Measurements from ENCODE around the gene CCDC38.

Gene CCDC38

DNA sequence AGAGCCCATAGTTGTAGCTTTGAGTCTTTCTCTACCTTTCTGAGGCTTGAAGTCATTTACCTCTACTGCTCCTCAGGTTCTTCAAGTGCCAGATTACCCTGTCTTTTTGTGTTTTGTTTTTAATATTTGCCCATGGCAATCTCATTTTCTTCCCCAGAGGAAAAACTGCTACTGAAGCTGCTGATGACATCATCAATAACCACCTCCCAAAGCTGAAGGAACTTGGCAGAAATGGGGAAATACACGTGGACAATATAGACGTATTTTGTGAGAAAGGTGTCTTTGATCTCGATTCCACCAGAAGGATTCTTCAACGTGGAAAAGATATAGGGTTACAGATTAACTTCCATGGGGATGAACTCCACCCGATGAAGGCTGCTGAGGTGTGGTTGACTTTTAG, 17.8 kb upstream of the CCDC38 start:
- Histone ChIP-seq H3K9me3 (ENCODE audit: control insufficient read depth in 2 of 2, low read length in 2 of 2) (no peaks in the 10 kb centered on the region), H3K27me3 (ENCODE audit: control insufficient read depth in 1 of 2, insufficient read depth in 2 of 2, low read length in 2 of 2) (no peaks in the 10 kb centered on the region), H3K9ac (ENCODE audit: low read length in 2 of 2) (no peak overlapping the region), H3K4me1 (ENCODE audit: control insufficient read depth, insufficient read depth, low read length) (no peaks in the 10 kb centered on the region), H3K4me3 (ENCODE audit: low read length in 2 of 2) (no peak overlapping the region), H3K27ac (ENCODE audit: low read length) (no peak overlapping the region), H3K36me3 (ENCODE audit: control insufficient read depth in 2 of 2, insufficient read depth in 2 of 2, low read length in 2 of 2) (no peaks in the 10 kb centered on the region)

DNA sequence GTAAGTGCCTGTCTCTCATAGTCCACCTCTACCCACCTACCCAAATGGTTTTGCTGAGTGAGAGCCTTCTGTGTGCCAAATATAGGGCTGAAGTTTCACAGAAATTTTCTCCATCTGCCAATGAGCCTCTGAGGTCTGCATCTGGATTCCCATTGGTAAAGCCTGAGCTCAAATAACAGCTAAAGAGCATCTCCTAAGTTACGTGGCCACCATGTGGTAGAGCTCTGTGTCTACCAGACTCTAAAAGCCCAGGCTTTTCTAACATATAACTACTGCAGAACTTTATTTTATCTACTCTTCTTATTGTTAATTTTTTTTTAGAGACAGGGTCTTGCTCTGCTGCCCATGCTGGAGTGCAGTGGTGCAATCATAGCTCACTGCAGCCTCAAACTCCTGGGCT, 16.7 kb upstream of the CCDC38 start:
- H3K36me3 ChIP-seq (ENCODE audit: control insufficient read depth in 2 of 2, insufficient read depth in 2 of 2, low read length in 2 of 2): no peaks in the 10 kb centered on the region
- no peaks in the 10 kb centered on the region for H3K27me3 ChIP-seq (ENCODE audit: control insufficient read depth in 1 of 2, insufficient read depth in 2 of 2, low read length in 2 of 2)
- no peaks in the 10 kb centered on the region for H3K9me3 ChIP-seq (ENCODE audit: control insufficient read depth in 2 of 2, low read length in 2 of 2)

DNA sequence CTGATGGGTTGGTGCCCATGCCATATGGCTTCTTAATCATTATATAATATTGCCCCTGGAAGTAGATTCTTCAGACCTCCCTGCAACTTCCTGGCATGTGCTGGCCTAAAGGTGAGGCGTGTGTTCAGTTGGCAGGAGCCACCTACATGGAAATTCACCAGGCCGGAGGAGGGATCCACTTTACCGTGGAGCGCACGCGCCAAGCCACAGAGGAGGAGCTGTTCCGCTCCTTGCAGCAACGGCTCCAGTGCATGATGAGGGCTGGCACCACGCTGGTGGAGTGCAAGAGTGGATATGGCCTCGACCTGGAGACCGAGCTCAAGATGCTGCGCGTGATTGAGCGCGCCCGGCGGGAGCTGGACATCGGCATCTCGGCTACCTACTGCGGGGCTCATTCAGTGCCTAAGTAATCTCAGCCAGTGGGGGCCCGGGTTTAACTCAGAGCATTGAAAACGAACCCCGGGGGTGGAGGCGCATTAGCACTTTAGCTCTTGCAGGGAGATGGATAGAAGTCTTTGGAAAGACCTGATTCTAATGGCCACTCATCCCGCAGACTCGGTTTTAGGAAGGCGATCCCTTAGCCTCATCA, 14.2 kb upstream of the CCDC38 start:
- H3K4me3 ChIP-seq (ENCODE audit: low read length in 2 of 2): no peak overlapping the region
- H3K27me3 ChIP-seq (ENCODE audit: control insufficient read depth in 1 of 2, insufficient read depth in 2 of 2, low read length in 2 of 2): no peaks in the 10 kb centered on the region
- no peak overlapping the region for H3K27ac ChIP-seq (ENCODE audit: low read length)
- no peaks in the 10 kb centered on the region for H3K4me1 ChIP-seq (ENCODE audit: control insufficient read depth, insufficient read depth, low read length)
- no peaks in the 10 kb centered on the region for H3K36me3 ChIP-seq (ENCODE audit: control insufficient read depth in 2 of 2, insufficient read depth in 2 of 2, low read length in 2 of 2)
- no peaks in the 10 kb centered on the region for H3K9me3 ChIP-seq (ENCODE audit: control insufficient read depth in 2 of 2, low read length in 2 of 2)
- no peak overlapping the region for H3K9ac ChIP-seq (ENCODE audit: low read length in 2 of 2)

More for the DNA sequence above, 16.7 kb upstream of the CCDC38 start:
- no peak overlapping the region for H3K9ac ChIP-seq (ENCODE audit: low read length in 2 of 2)
- H3K4me1 ChIP-seq (ENCODE audit: control insufficient read depth, insufficient read depth, low read length): no peaks in the 10 kb centered on the region
- H3K4me3 ChIP-seq (ENCODE audit: low read length in 2 of 2): no peak overlapping the region
- H3K27ac ChIP-seq (ENCODE audit: low read length): no peak overlapping the region

DNA sequence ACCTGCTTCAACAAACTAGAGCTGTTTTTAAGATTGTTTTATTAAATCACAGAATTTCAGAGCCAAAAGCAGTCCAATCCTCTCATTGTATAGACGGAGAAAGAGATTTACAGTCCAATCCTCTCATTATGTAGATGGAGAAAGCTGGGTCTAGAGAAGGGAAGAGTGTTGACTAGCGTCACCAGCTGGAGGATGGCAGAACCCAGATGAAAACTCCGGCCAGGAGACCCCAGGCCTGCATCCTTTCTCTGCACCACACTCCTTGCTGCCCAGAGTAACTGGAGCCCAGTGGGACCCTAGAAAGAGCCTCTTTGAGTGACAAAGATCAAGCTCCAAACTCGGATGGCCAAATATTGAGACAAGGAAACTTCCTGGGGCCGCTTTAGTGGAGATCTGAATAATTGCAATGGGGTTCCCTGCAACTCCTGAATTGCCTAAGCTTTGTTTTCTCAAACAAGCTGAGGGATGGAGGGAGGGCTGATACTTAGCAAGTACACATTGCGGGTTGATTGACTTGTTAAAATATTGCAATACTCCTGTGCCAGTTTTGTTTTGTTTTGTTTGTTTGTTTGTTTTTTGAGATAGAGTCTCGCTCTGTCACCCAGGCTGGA, 13.2 kb upstream of the CCDC38 start:
- Histone ChIP-seq H3K4me1 (ENCODE audit: control insufficient read depth, insufficient read depth, low read length) (no peaks in the 10 kb centered on the region), H3K9me3 (ENCODE audit: control insufficient read depth in 2 of 2, low read length in 2 of 2) (no peaks in the 10 kb centered on the region), H3K27ac (ENCODE audit: low read length) (no peak overlapping the region), H3K36me3 (ENCODE audit: control insufficient read depth in 2 of 2, insufficient read depth in 2 of 2, low read length in 2 of 2) (no peaks in the 10 kb centered on the region), H3K4me3 (ENCODE audit: low read length in 2 of 2) (no peak overlapping the region), H3K9ac (ENCODE audit: low read length in 2 of 2) (no peak overlapping the region), H3K27me3 (ENCODE audit: control insufficient read depth in 1 of 2, insufficient read depth in 2 of 2, low read length in 2 of 2) (no peaks in the 10 kb centered on the region)

DNA sequence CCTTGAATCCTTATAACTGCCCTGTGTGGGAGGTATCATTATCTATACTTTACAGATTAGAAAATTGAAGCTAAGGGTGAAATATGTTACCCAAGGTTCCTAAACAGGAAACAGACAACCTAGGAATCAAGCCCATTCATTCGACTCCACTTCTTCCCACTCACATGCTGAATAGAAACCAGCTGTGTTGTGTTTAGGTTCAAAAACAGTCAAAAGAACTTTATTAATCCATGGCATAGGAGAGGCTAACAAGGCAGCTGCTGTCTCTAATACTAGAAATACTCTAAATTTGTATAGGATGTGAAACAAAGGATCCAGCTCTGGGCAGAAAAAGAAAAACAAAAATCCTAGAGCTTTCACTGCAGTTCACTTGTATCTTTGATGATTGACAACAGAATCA, 10.6 kb upstream of the CCDC38 start:
- no peak overlapping the region for H3K27ac ChIP-seq (ENCODE audit: low read length)
- no peaks in the 10 kb centered on the region for H3K4me1 ChIP-seq (ENCODE audit: control insufficient read depth, insufficient read depth, low read length)
- no peaks in the 10 kb centered on the region for H3K36me3 ChIP-seq (ENCODE audit: control insufficient read depth in 2 of 2, insufficient read depth in 2 of 2, low read length in 2 of 2)
- no peaks in the 10 kb centered on the region for H3K27me3 ChIP-seq (ENCODE audit: control insufficient read depth in 1 of 2, insufficient read depth in 2 of 2, low read length in 2 of 2)
- no peak overlapping the region for H3K4me3 ChIP-seq (ENCODE audit: low read length in 2 of 2)
- no peaks in the 10 kb centered on the region for H3K9me3 ChIP-seq (ENCODE audit: control insufficient read depth in 2 of 2, low read length in 2 of 2)
- H3K9ac ChIP-seq (ENCODE audit: low read length in 2 of 2): no peak overlapping the region

DNA sequence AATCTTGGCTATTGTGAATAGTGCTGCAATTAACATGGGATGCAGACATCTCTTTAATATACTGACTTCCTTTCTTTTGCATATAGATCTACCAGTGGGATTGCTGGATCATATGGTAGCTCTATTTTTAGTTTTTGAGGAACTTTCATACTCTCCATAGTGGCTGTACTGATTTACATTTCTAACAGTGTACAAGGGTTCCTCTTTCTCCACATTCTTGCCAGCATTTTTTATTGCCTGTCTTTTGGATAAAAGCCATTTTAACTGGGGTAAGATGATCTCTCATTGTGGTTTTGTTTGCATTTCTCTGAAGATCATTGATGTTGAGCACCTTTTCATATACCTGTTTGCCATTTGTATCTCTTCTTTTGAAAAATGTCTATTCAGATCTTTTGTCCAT, 9.1 kb upstream of the CCDC38 start:
- no peaks in the 10 kb centered on the region for H3K36me3 ChIP-seq (ENCODE audit: control insufficient read depth in 2 of 2, insufficient read depth in 2 of 2, low read length in 2 of 2)
- H3K9me3 ChIP-seq (ENCODE audit: control insufficient read depth in 2 of 2, low read length in 2 of 2): no peaks in the 10 kb centered on the region
- no peaks in the 10 kb centered on the region for H3K27me3 ChIP-seq (ENCODE audit: control insufficient read depth in 1 of 2, insufficient read depth in 2 of 2, low read length in 2 of 2)
- H3K9ac ChIP-seq (ENCODE audit: low read length in 2 of 2): no peak overlapping the region
- H3K4me1 ChIP-seq (ENCODE audit: control insufficient read depth, insufficient read depth, low read length): no peaks in the 10 kb centered on the region
- no peak overlapping the region for H3K4me3 ChIP-seq (ENCODE audit: low read length in 2 of 2)
- no peak overlapping the region for H3K27ac ChIP-seq (ENCODE audit: low read length)

DNA sequence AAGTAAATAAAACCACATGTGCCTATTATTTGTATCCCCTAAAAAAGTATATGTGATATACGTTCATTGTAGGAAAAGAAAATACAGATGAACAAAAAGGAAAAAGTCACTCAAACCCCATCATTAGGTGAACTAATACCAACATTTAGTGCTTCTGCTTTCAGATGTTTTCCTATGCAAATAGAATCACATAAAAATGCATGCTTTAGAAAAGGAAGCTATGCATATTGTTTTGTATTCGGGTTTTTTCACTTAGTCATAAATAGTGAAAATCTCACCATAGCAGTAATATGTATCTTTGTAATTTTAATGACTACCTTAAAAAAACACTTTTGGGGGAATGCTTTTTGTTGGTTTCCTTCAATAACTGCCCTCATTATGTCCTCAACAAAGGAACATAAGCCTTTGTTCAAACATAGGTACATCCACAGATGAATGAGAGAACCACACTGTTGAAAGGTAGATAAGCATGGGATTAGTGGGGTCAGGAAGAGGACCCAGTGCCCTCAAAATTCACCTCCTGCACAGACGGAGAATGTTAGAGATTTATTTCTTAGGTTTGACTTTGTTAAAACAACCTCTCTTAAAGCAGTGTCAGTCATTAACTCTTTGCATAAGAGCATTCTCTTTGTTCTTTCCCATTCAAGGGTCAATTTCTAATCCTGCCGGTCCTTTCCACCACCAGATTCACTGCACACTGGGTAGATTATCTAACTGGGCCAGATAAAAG, 7.2 kb upstream of the CCDC38 start:
- Histone ChIP-seq H3K9me3 (ENCODE audit: control insufficient read depth in 2 of 2, low read length in 2 of 2) (no peaks in the 10 kb centered on the region), H3K36me3 (ENCODE audit: control insufficient read depth in 2 of 2, insufficient read depth in 2 of 2, low read length in 2 of 2) (no peaks in the 10 kb centered on the region), H3K27ac (ENCODE audit: low read length) (no peak overlapping the region), H3K9ac (ENCODE audit: low read length in 2 of 2) (no peak overlapping the region), H3K4me1 (ENCODE audit: control insufficient read depth, insufficient read depth, low read length) (no peaks in the 10 kb centered on the region), H3K27me3 (ENCODE audit: control insufficient read depth in 1 of 2, insufficient read depth in 2 of 2, low read length in 2 of 2) (no peaks in the 10 kb centered on the region), H3K4me3 (ENCODE audit: low read length in 2 of 2) (no peak overlapping the region)

DNA sequence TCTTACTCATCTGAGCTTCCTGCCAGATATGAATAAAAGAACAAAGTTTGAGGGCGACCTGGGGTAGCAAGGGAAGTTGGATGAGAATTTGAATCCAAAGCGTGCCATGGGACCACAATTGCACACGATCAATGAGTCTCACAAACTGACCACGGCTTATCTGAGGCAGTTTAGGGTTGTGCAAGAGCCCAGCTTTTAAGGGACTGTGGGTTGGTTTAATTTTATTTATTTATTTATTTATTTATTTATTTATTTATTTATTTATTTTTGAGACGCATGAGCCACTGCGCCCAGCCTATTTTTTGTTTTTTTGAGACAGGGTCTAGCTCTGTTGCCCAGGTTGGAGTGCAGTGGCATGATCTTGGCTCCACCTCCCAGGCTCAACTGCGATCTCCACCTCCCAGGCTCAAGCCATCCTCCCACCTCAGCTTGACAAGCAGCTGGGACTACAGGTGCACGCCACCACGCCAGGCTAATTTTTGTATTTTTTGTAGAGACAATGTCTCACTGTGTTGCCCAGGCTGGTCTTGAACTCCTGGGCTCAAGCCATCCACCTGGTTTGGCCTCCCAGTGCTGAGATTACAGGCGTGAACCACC, 1.8 kb upstream of the CCDC38 start:
- H3K27me3 ChIP-seq (ENCODE audit: control insufficient read depth in 1 of 2, insufficient read depth in 2 of 2, low read length in 2 of 2): no peaks in the 10 kb centered on the region
- no peak overlapping the region for H3K27ac ChIP-seq (ENCODE audit: low read length)
- no peak overlapping the region for H3K9ac ChIP-seq (ENCODE audit: low read length in 2 of 2)
- H3K36me3 ChIP-seq (ENCODE audit: control insufficient read depth in 2 of 2, insufficient read depth in 2 of 2, low read length in 2 of 2): no peaks in the 10 kb centered on the region
- no peak overlapping the region for H3K4me3 ChIP-seq (ENCODE audit: low read length in 2 of 2)
- no peaks in the 10 kb centered on the region for H3K9me3 ChIP-seq (ENCODE audit: control insufficient read depth in 2 of 2, low read length in 2 of 2)
- H3K4me1 ChIP-seq (ENCODE audit: control insufficient read depth, insufficient read depth, low read length): peaks cover 6% of the 10 kb centered on the region

DNA sequence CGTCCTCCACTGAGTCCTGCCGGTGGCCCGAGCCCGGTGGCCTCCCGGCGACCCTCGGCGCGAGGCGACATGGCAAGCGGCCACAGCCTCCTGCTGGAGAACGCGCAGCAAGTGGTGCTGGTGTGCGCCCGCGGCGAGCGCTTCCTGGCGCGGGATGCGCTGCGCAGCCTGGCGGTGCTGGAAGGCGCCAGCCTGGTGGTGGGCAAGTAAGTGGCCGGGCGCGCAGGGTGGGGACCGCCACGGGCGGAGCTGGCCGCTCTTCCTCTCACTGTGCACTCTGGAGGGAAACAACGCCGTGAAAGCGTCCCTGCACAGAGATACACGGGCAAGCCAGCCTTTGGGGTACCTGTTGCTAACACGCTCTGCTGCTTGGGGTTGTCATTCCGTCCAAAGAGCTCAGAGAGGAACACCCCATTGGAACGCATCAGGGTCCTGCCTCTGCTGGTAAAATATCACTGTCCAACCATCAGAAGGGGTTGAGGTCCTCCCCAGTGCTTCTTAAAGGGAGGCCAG, 972 bp upstream of the CCDC38 start, which contains the start of gene AMDHD1:
Gene AMDHD1, plus strand, starts transcription at position 2 of the 513 bp plus-strand sequence. Its CDS starts 68 bp downstream, at position 70.
- H3K4me3 ChIP-seq (ENCODE audit: low read length in 2 of 2): peak within 1 kb of the TSS; percentile 85 to 95
- H3K27ac ChIP-seq (ENCODE audit: low read length): peak within 1 kb of the TSS; percentile 42
- peak within 1 kb of the TSS; percentile 78 to 79 for H3K9ac ChIP-seq (ENCODE audit: low read length in 2 of 2)
- H3K36me3 ChIP-seq (ENCODE audit: control insufficient read depth in 2 of 2, insufficient read depth in 2 of 2, low read length in 2 of 2): no peaks in the 10 kb centered on the region
- no peaks in the 10 kb centered on the region for H3K27me3 ChIP-seq (ENCODE audit: control insufficient read depth in 1 of 2, insufficient read depth in 2 of 2, low read length in 2 of 2)
- H3K4me1 ChIP-seq (ENCODE audit: control insufficient read depth, insufficient read depth, low read length): peaks cover 6% of the 10 kb centered on the region
- no peaks in the 10 kb centered on the region for H3K9me3 ChIP-seq (ENCODE audit: control insufficient read depth in 2 of 2, low read length in 2 of 2)

DNA sequence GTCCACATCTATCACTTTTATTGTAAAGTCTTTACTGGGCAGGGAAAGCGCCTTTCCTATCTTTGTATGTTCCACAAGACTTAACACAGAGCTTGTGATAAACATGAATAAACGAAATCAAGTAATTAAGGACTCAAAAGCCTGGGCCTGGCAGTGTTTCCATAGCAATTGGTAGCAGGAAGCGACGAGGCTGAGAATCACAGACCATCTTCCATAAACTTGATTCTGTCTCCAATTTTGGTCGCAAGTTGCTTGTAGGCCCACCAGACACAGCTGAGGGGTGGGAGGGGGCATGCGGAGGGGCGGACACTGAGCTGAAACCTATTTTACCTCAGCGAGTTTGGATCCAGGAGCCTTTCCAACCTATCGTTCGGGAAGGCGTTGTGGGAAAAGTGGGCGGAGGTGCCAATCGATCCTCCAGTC, 302 bp downstream of the CCDC38 start:
- Histone ChIP-seq H3K9ac (ENCODE audit: low read length in 2 of 2) (peak overlapping the region; percentile 78 to 79), H3K36me3 (ENCODE audit: control insufficient read depth in 2 of 2, insufficient read depth in 2 of 2, low read length in 2 of 2) (no peaks in the 10 kb centered on the region), H3K27me3 (ENCODE audit: control insufficient read depth in 1 of 2, insufficient read depth in 2 of 2, low read length in 2 of 2) (no peaks in the 10 kb centered on the region), H3K4me3 (ENCODE audit: low read length in 2 of 2) (peak overlapping the region; percentile 85 to 95), H3K27ac (ENCODE audit: low read length) (peak overlapping the region; percentile 42), H3K4me1 (ENCODE audit: control insufficient read depth, insufficient read depth, low read length) (peaks cover 6% of the 10 kb centered on the region), H3K9me3 (ENCODE audit: control insufficient read depth in 2 of 2, low read length in 2 of 2) (no peaks in the 10 kb centered on the region)
